ENCODE results near the gene TRIM22. TPM values are rescaled to one million over a fixed set of nuclear protein-coding genes. Genes with fewer than 3 reads are reported as not detected.

TRIM22 gene
- total RNA-seq, 3 donors from 2014 or later = 59.7 to 90.3 (median 62.3) TPM

- no peak overlapping the region for H3K27ac ChIP-seq
- TF ChIP-seq POLR2AphosphoS5 (IDR thresholded peaks at IDR 0.05) (no peak), CTCF (IDR thresholded peaks at IDR 0.05) (no peak), POLR2A (IDR thresholded peaks at IDR 0.05) (no peak)
- H3K4me3 ChIP-seq = no peak overlapping the region
- no peaks in the 10 kb centered on the region for H3K4me1 ChIP-seq
- intact Hi-C loops (cut with DNase I; ENCODE audit: low total_unique reads) = no loop called here
- no peak for DNase-seq (ENCODE audit: low spot score in 2 of 2)
- H3K36me3 ChIP-seq = peaks cover 7% of the 10 kb centered on the region
- no peaks in the 10 kb centered on the region for H3K27me3 ChIP-seq
- H3K9me3 ChIP-seq = no peaks in the 10 kb centered on the region
Measured at GRCh38 chr11:5658318-5658717, 31.3 kb upstream of the TRIM22 start.

- peaks cover 7% of the 10 kb centered on the region for H3K36me3 ChIP-seq
- no peak for TF ChIP-seq CTCF (IDR thresholded peaks at IDR 0.05)
- TF ChIP-seq POLR2AphosphoS5 (IDR thresholded peaks at IDR 0.05) = no peak
- TF ChIP-seq POLR2A (IDR thresholded peaks at IDR 0.05) = no peak
- DNase-seq (ENCODE audit: low spot score in 2 of 2) = no peak
- no peaks in the 10 kb centered on the region for H3K4me1 ChIP-seq
- no peak overlapping the region for H3K27ac ChIP-seq
- intact Hi-C loops (cut with DNase I; ENCODE audit: low total_unique reads) = no loop called here
- H3K27me3 ChIP-seq = no peaks in the 10 kb centered on the region
- H3K4me3 ChIP-seq = no peak overlapping the region
- no peaks in the 10 kb centered on the region for H3K9me3 ChIP-seq
Measured at GRCh38 chr11:5663511-5663910, 26.1 kb upstream of the TRIM22 start.

- H3K4me1 ChIP-seq = no peaks in the 10 kb centered on the region
- DNase-seq (ENCODE audit: low spot score in 2 of 2) = no peak
- peaks cover 7% of the 10 kb centered on the region for H3K36me3 ChIP-seq
- H3K27ac ChIP-seq = no peak overlapping the region
- H3K9me3 ChIP-seq = no peaks in the 10 kb centered on the region
- H3K27me3 ChIP-seq = no peaks in the 10 kb centered on the region
- no peak overlapping the region for H3K4me3 ChIP-seq
- intact Hi-C loops (cut with DNase I; ENCODE audit: low total_unique reads) = no loop called here
- TF ChIP-seq POLR2AphosphoS5 (IDR thresholded peaks at IDR 0.05) (no peak), CTCF (IDR thresholded peaks at IDR 0.05) (no peak), POLR2A (IDR thresholded peaks at IDR 0.05) (no peak)
Measured at GRCh38 chr11:5665051-5665570, 24.5 kb upstream of the TRIM22 start.

GRCh38 chr11:5665746-5666401 lies 23.7 kb upstream of the TRIM22 start:
- TF ChIP-seq POLR2AphosphoS5 (IDR thresholded peaks at IDR 0.05) (no peak), CTCF (IDR thresholded peaks at IDR 0.05) (no peak), POLR2A (IDR thresholded peaks at IDR 0.05) (no peak)
- intact Hi-C loops (cut with DNase I; ENCODE audit: low total_unique reads) = no loop called here
- no peak overlapping the region for H3K27ac ChIP-seq
- no peak overlapping the region for H3K4me3 ChIP-seq
- no peaks in the 10 kb centered on the region for H3K4me1 ChIP-seq
- no peaks in the 10 kb centered on the region for H3K27me3 ChIP-seq
- peaks cover 7% of the 10 kb centered on the region for H3K36me3 ChIP-seq
- H3K9me3 ChIP-seq = no peaks in the 10 kb centered on the region
- no peak for DNase-seq (ENCODE audit: low spot score in 2 of 2)

GRCh38 chr11:5666402-5666793 lies 23.2 kb upstream of the TRIM22 start:
- Histone ChIP-seq H3K36me3 (peaks cover 7% of the 10 kb centered on the region), H3K27me3 (no peaks in the 10 kb centered on the region), H3K9me3 (no peaks in the 10 kb centered on the region), H3K4me3 (no peak overlapping the region), H3K4me1 (no peaks in the 10 kb centered on the region), H3K27ac (no peak overlapping the region)
- DNase-seq (ENCODE audit: low spot score in 2 of 2) = no peak
- intact Hi-C loops (cut with DNase I; ENCODE audit: low total_unique reads) = no loop called here
- no peak for TF ChIP-seq CTCF (IDR thresholded peaks at IDR 0.05)
- no peak for TF ChIP-seq POLR2AphosphoS5 (IDR thresholded peaks at IDR 0.05)
- no peak for TF ChIP-seq POLR2A (IDR thresholded peaks at IDR 0.05)
